ENCODE measurements around the gene OR9A2.

DNA sequence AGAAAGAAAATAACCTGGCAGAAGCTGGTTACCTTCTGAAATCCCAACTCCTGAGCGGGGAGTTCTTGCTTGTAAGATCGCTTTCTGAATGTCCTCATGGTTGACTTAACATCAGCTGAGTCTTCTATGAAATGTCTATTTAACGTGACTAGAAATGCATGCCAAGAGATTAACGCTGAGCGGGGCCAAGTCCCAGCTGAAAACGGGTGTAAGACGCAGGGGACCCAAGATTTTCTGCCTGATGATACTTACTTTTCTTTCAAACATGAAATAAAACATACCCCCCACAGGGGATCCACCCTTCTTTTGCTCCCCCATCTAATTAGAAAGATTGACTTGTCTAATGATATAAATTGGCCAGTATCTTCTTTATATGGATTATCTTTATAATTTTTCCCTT, 14.9 kb downstream of the OR9A2 start:
- TF ChIP-seq CTCF (conservative IDR thresholded peaks at IDR 0.05) (no peak), ZFX (IDR thresholded peaks at IDR 0.05) (no peak)
